H9 (cell line): ENCODE results near the gene MYLK3. TPM values are rescaled to one million over a fixed set of nuclear protein-coding genes. Genes with fewer than 3 reads are reported as not detected.

Source experiments
- DNase-seq: peaks from one replicate; pipeline ENCODE4 v3.0.0-alpha.2; 2017
- H2AFZ ChIP-seq: one replicate; pipeline ENCODE4 v1.6.1; 2013; ENCODE audit warnings: mild to moderate bottlenecking, low read length, control low read depth, moderate library complexity
- H2AK5ac ChIP-seq: 2 replicates; pipeline ENCODE4 v1.6.1; 2013; ENCODE audit warnings: low read length, control low read depth, mixed read lengths; ENCODE audit not compliant: insufficient read length
- H2BK120ac ChIP-seq: one replicate; pipeline ENCODE4 v1.6.1; 2013; ENCODE audit warnings: low read depth, mild to moderate bottlenecking, low read length, control low read depth, inconsistent platforms; ENCODE audit not compliant: poor library complexity, severe bottlenecking
- H2BK12ac ChIP-seq: 2 replicates; pipeline ENCODE4 v1.6.1; 2013; ENCODE audit warnings: low read length, control low read depth, mixed read lengths, low read depth; ENCODE audit not compliant: insufficient read length
- H2BK15ac ChIP-seq: 2 replicates; pipeline ENCODE4 v1.6.1; 2013; ENCODE audit warnings: low read depth, low read length, control low read depth
- H2BK20ac ChIP-seq: one replicate; pipeline ENCODE4 v1.6.1; 2013; ENCODE audit warnings: low read depth, mild to moderate bottlenecking, low read length, control low read depth, inconsistent platforms; ENCODE audit not compliant: poor library complexity, severe bottlenecking
- H2BK5ac ChIP-seq: 2 replicates; pipeline ENCODE4 v1.6.1; 2013; ENCODE audit warnings: low read length, control low read depth, mixed read lengths; ENCODE audit not compliant: insufficient read length
- H3K14ac ChIP-seq: 2 replicates; pipeline ENCODE4 v1.6.1; 2013; ENCODE audit warnings: low read length, control low read depth; ENCODE audit not compliant: insufficient read depth
- H3K18ac ChIP-seq: 2 replicates; pipeline ENCODE4 v1.6.1; 2013; ENCODE audit warnings: low read depth, mild to moderate bottlenecking, mixed read lengths, low read length, control low read depth; ENCODE audit not compliant: insufficient read length
- H3K23ac ChIP-seq: 2 replicates; pipeline ENCODE4 v1.6.1; 2013; ENCODE audit warnings: low read length, control low read depth, mixed read lengths, low read depth; ENCODE audit not compliant: insufficient read length
- H3K23me2 ChIP-seq: 2 replicates; pipeline ENCODE4 v1.6.1; 2013; ENCODE audit warnings: low read depth, mild to moderate bottlenecking, mixed read lengths, low read length, control low read depth; ENCODE audit not compliant: insufficient read length, poor library complexity, severe bottlenecking
- H3K27ac ChIP-seq: 2 replicates; pipeline ENCODE4 v1.5.1; 2013; ENCODE audit warnings: low read length, control low read depth, mixed read lengths, low read depth; ENCODE audit not compliant: insufficient read length
- H3K27me3 ChIP-seq: 2 replicates; pipeline ENCODE4 v1.6.1; 2013; ENCODE audit warnings: low read length, control low read depth, inconsistent platforms; ENCODE audit not compliant: insufficient read depth
- H3K4ac ChIP-seq: 2 replicates; pipeline ENCODE4 v1.6.1; 2013; ENCODE audit warnings: low read depth, mild to moderate bottlenecking, control low read depth, inconsistent platforms, low read length, moderate library complexity
- H3K4me1 ChIP-seq: 2 replicates; pipeline ENCODE4 v1.6.1; 2013; ENCODE audit warnings: low read length, control low read depth, inconsistent platforms; ENCODE audit not compliant: insufficient read depth
- H3K4me2 ChIP-seq: 2 replicates; pipeline ENCODE4 v1.6.1; 2013; ENCODE audit warnings: low read length, control low read depth, mixed read lengths; ENCODE audit not compliant: insufficient read length, insufficient read depth
- H3K56ac ChIP-seq: 2 replicates; pipeline ENCODE4 v1.6.1; 2013; ENCODE audit warnings: low read depth, mild to moderate bottlenecking, mixed read lengths, low read length, control low read depth; ENCODE audit not compliant: insufficient read length
- H3K79me1 ChIP-seq: 2 replicates; pipeline ENCODE4 v1.6.1; 2013; ENCODE audit warnings: low read depth, mild to moderate bottlenecking, moderate library complexity, low read length, control low read depth, inconsistent platforms; ENCODE audit not compliant: insufficient read depth, poor library complexity, severe bottlenecking
- H3K79me2 ChIP-seq: 2 replicates; pipeline ENCODE4 v1.6.1; 2013; ENCODE audit warnings: low read length, control low read depth, inconsistent platforms; ENCODE audit not compliant: insufficient read depth
- H3K9ac ChIP-seq: 2 replicates; pipeline ENCODE4 v1.6.1; 2013; ENCODE audit warnings: low read length, control low read depth, mixed read lengths; ENCODE audit not compliant: insufficient read length; ENCODE audit errors: extremely low read depth
- H3K9me3 ChIP-seq: one replicate; pipeline ENCODE4 v1.6.1; 2013; ENCODE audit warnings: low read depth, low read length, inconsistent platforms; ENCODE audit not compliant: control insufficient read depth
- H3T11ph ChIP-seq: one replicate; pipeline ENCODE4 v1.6.1; 2013; ENCODE audit warnings: mild to moderate bottlenecking, low read length, control low read depth, inconsistent platforms
- H4K20me1 ChIP-seq: one replicate; pipeline ENCODE4 v1.6.1; 2013; ENCODE audit not compliant: control insufficient read depth, insufficient read length, insufficient read depth
- H4K5ac ChIP-seq: 2 replicates; pipeline ENCODE4 v1.6.1; 2013; ENCODE audit warnings: low read depth, mild to moderate bottlenecking, mixed read lengths, low read length, control low read depth; ENCODE audit not compliant: insufficient read length
- H4K8ac ChIP-seq: replicated peaks from 2 replicates; pipeline ENCODE4 v1.6.1; 2013; ENCODE audit warnings: low read length, control low read depth, mixed read lengths, low read depth; ENCODE audit not compliant: insufficient read length
- H4K91ac ChIP-seq: 2 replicates; pipeline ENCODE4 v1.6.1; 2013; ENCODE audit warnings: low read depth, mild to moderate bottlenecking, moderate library complexity, mixed read lengths, low read length, control low read depth; ENCODE audit not compliant: insufficient read length
- H3K27ac Mint-ChIP-seq, 3 experiments: 2 replicates in 2 of 3; 3 replicates in 1 of 3; pipeline ENCODE4 v1.8.0; 2020 to 2021; ENCODE audit warnings: mixed read lengths in 3 of 3, mild to moderate bottlenecking in 1 of 3, moderate library complexity in 1 of 3
- H3K27me3 Mint-ChIP-seq: 2 replicates; pipeline ENCODE4 v1.8.0; 2021; ENCODE audit warnings: low read depth, mild to moderate bottlenecking, moderate library complexity, mixed read lengths
- H3K36me3 Mint-ChIP-seq, 3 experiments: 2 replicates in 2 of 3; 3 replicates in 1 of 3; pipeline ENCODE4 v1.8.0; 2020 to 2021; ENCODE audit warnings: low read depth in 3 of 3, mixed read lengths in 3 of 3; ENCODE audit not compliant: insufficient read depth in 1 of 3
- H3K4me1 Mint-ChIP-seq, 2 experiments: 2 replicates each; pipeline ENCODE4 v1.8.0; 2020; ENCODE audit warnings: mixed read lengths in 2 of 2
- H3K4me3 Mint-ChIP-seq, 2 experiments: 2 replicates in 1 of 2; 3 replicates in 1 of 2; pipeline ENCODE4 v1.8.0; 2020 to 2021; ENCODE audit warnings: mild to moderate bottlenecking in 2 of 2, mixed read lengths in 2 of 2, moderate library complexity in 1 of 2
- H3K9me3 Mint-ChIP-seq, 2 experiments: 2 replicates in 1 of 2; 3 replicates in 1 of 2; pipeline ENCODE4 v1.8.0; 2020; ENCODE audit warnings: mild to moderate bottlenecking in 2 of 2, mixed read lengths in 2 of 2, moderate library complexity in 1 of 2
- CTCF ChIP-seq: fragments of 200-600 bp; sonication (generic); conservative IDR thresholded peaks from 3 replicates; pipeline ENCODE4 v1.8.0; 2021; ENCODE audit warnings: antibody characterized with exemption, mild to moderate bottlenecking
- WGBS: extraction: QIAGEN DNeasy Blood & Tissue Kit; methylation state at CpG from one replicate; pipeline ENCODE4 v1.1.7; 2013; ENCODE audit warnings: missing lambda C conversion rate, low lambda C conversion rate, mixed read lengths; ENCODE audit not compliant: insufficient read length; ENCODE audit errors: extremely low coverage; 5-methylcytosine and 5-hydroxymethylcytosine counted together
- total RNA-seq: library from RNA; stranded (reverse); gene quantifications from 2 replicates; pipeline ENCODE4 v1.2.1, GENCODE V29; 2021

MYLK3 gene
- total RNA-seq, 1 experiment from 2014 or later, result 0.90 TPM

- no CpG with 5 or more reads among the region's 2 CpGs for WGBS
- H3K18ac ChIP-seq, result no peak overlapping the region
- no peak overlapping the region for H3T11ph ChIP-seq
- no peak overlapping the region for H3K9ac ChIP-seq
- H3K27me3 Mint-ChIP-seq, result no peaks in the 10 kb centered on the region
- H4K20me1 ChIP-seq, result no peaks in the 10 kb centered on the region
- no peaks in the 10 kb centered on the region for H3K36me3 Mint-ChIP-seq
- no peak overlapping the region for H3K23ac ChIP-seq
- no peak overlapping the region for H3K4me2 ChIP-seq
- no peak for DNase-seq
- no peak overlapping the region for H3K14ac ChIP-seq
- H2BK120ac ChIP-seq, result no peak overlapping the region
- H3K9me3 Mint-ChIP-seq, result peaks cover under 1 to 3% of the 10 kb centered on the region in 2 experiments; a peak in 3 of 5 replicates
- H3K4me3 Mint-ChIP-seq, result no peak overlapping the region
- no peaks in the 10 kb centered on the region for H3K27me3 ChIP-seq
- H3K9me3 ChIP-seq, result no peaks in the 10 kb centered on the region
- H3K4me1 Mint-ChIP-seq, result no peaks in the 10 kb centered on the region
- H3K56ac ChIP-seq, result no peak overlapping the region
- H2AK5ac ChIP-seq, result no peak overlapping the region
- H2BK12ac ChIP-seq, result no peak overlapping the region
- H2BK20ac ChIP-seq, result no peak overlapping the region
- H4K5ac ChIP-seq, result no peak overlapping the region
- no peaks in the 10 kb centered on the region for H3K79me1 ChIP-seq
- H4K91ac ChIP-seq, result no peak overlapping the region
- H3K4ac ChIP-seq, result no peak overlapping the region
- no peaks in the 10 kb centered on the region for H3K23me2 ChIP-seq
- no peak overlapping the region for H2BK15ac ChIP-seq
- H2BK5ac ChIP-seq, result no peak overlapping the region
- H3K4me1 ChIP-seq, result no peaks in the 10 kb centered on the region
- H3K27ac Mint-ChIP-seq, result no peak overlapping the region
- TF ChIP-seq CTCF, result no peak
- H4K8ac ChIP-seq, result no peak overlapping the region
- no peaks in the 10 kb centered on the region for H3K79me2 ChIP-seq
- H3K27ac ChIP-seq, result no peak overlapping the region
- no peak overlapping the region for H2AFZ ChIP-seq
These were observed 27.5 kb downstream of the MYLK3 start for GRCh38 chr16:46720619-46721018.
